Gastroesophageal sphincter (tissue), 3 donors: ENCODE results near the gene KCNIP3.

Source experiments
- POLR2A ChIP-seq, 2 donors: fragments of 450-650 bp; IDR thresholded peaks; one replicate each; pipeline ENCODE4 v1.6.1; 2017; ENCODE audit warnings: antibody characterized with exemption in 2 of 2, mild to moderate bottlenecking in 2 of 2, moderate library complexity in 1 of 2
- POLR2AphosphoS5 ChIP-seq: sonication (generic); formaldehyde crosslinking; IDR thresholded peaks from one replicate; pipeline ENCODE4 v1.6.1; 2017; ENCODE audit warnings: antibody characterized with exemption
- TF ChIP-seq, protein P1 (sequence below), 4 experiments: fragments of 200-600 bp in 2 of 4; fragments of 450-650 bp in 2 of 4; sonication (generic) in 1 of 4; IDR thresholded peaks; one replicate each; pipeline ENCODE4 v1.5.1; 2017 to 2019; ENCODE audit warnings: antibody characterized with exemption in 4 of 4, mild to moderate bottlenecking in 2 of 4, moderate library complexity in 2 of 4

DNA sequence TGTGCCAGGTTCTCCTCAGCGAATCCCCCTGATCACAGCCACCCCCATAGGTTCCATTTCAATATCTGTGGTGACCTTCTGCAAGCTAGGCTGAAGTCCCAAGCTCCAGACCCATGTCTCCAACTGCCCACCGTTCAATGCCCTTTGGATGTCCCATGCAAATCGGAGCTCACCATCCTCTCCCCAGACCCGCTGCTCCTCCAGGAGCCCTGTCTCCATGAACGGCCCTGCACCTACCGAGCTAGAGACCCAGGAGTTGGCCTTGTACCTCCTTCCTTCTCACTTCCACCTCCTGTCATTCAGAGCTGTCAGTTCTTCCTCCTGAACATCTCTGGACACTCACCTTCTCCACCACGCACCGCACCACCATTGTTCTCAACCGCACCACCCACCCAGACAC lies 104.3 kb downstream of the KCNIP3 start:
- TF ChIP-seq, protein P1, sequence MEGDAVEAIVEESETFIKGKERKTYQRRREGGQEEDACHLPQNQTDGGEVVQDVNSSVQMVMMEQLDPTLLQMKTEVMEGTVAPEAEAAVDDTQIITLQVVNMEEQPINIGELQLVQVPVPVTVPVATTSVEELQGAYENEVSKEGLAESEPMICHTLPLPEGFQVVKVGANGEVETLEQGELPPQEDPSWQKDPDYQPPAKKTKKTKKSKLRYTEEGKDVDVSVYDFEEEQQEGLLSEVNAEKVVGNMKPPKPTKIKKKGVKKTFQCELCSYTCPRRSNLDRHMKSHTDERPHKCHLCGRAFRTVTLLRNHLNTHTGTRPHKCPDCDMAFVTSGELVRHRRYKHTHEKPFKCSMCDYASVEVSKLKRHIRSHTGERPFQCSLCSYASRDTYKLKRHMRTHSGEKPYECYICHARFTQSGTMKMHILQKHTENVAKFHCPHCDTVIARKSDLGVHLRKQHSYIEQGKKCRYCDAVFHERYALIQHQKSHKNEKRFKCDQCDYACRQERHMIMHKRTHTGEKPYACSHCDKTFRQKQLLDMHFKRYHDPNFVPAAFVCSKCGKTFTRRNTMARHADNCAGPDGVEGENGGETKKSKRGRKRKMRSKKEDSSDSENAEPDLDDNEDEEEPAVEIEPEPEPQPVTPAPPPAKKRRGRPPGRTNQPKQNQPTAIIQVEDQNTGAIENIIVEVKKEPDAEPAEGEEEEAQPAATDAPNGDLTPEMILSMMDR (IDR thresholded peaks at IDR 0.05): no peak
- TF ChIP-seq POLR2A (IDR thresholded peaks at IDR 0.05) (no peak), POLR2AphosphoS5 (no peak)
